Neural cell (in vitro differentiated cells): ENCODE measurements around the gene CRYBB2.

ENCODE experiments used
- EZH2 ChIP-seq: fragments of 200-600, 300-800 bp; shearing (Covaris generic), sonication (generic); IDR thresholded peaks from 2 replicates; pipeline ENCODE4 v1.6.1; 2014; ENCODE audit warnings: antibody characterized with exemption, low read length, borderline replicate concordance, mild to moderate bottlenecking; ENCODE audit not compliant: insufficient read depth, poor library complexity, severe bottlenecking
- MXI1 ChIP-seq: fragments of 450-650 bp; conservative IDR thresholded peaks from 2 replicates; pipeline ENCODE4 v1.6.1; 2014; ENCODE audit warnings: antibody characterized with exemption, mild to moderate bottlenecking; ENCODE audit not compliant: poor library complexity, severe bottlenecking
- POLR2AphosphoS5 ChIP-seq: IDR thresholded peaks from 2 replicates; pipeline ENCODE4 v1.6.1; 2012
- RAD21 ChIP-seq: fragments of 450-650 bp; conservative IDR thresholded peaks from 2 replicates; pipeline ENCODE4 v1.6.1; 2014; ENCODE audit warnings: antibody characterized with exemption, mild to moderate bottlenecking, moderate library complexity
- TF ChIP-seq, protein P1 (sequence below): fragments of 450-650 bp; IDR thresholded peaks from 2 replicates; pipeline ENCODE4 v1.5.1; 2014; ENCODE audit warnings: antibody characterized with exemption, mild to moderate bottlenecking, moderate library complexity; ENCODE audit not compliant: poor library complexity, severe bottlenecking

DNA sequence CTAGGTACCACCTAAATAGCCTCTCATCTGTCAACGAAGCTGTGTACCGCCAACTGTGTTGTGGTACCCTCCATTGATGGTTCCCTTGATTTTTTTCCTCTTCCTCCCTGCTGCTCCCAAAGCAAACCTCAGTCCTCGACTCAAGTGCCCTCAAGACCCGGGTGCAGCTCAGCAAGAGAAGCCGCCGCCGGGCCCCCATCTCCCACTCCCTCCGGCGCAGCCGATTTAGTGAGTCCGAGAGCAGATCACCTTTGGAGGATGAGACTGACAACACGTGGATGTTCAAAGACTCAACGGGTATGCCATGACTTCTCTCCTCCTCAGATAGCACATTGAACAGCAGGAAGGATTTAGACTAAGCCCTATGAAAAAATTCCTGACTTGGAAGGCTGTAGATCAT is 42.2 kb upstream of the CRYBB2 start:
- TF ChIP-seq POLR2AphosphoS5 (no peak), EZH2 (no peak), MXI1 (no peak), RAD21 (no peak)
- TF ChIP-seq, protein P1, sequence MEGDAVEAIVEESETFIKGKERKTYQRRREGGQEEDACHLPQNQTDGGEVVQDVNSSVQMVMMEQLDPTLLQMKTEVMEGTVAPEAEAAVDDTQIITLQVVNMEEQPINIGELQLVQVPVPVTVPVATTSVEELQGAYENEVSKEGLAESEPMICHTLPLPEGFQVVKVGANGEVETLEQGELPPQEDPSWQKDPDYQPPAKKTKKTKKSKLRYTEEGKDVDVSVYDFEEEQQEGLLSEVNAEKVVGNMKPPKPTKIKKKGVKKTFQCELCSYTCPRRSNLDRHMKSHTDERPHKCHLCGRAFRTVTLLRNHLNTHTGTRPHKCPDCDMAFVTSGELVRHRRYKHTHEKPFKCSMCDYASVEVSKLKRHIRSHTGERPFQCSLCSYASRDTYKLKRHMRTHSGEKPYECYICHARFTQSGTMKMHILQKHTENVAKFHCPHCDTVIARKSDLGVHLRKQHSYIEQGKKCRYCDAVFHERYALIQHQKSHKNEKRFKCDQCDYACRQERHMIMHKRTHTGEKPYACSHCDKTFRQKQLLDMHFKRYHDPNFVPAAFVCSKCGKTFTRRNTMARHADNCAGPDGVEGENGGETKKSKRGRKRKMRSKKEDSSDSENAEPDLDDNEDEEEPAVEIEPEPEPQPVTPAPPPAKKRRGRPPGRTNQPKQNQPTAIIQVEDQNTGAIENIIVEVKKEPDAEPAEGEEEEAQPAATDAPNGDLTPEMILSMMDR, result no peak
